Stomach (tissue), 4 donors: ENCODE results near the gene PPP3R2.

Source experiments
- CTCF ChIP-seq, 7 experiments: fragments of 450-650 bp in 4 of 7; fragments of 200-600 bp in 3 of 7; sonication (generic) in 3 of 7; IDR thresholded peaks; one replicate each; pipeline ENCODE4 v1.5.1; 2016 to 2019; ENCODE audit warnings: antibody characterized with exemption in 7 of 7, control low read depth in 2 of 7, mild to moderate bottlenecking in 1 of 7
- EP300 ChIP-seq: sonication (generic); formaldehyde crosslinking; IDR thresholded peaks from one replicate; pipeline ENCODE4 v1.6.1; 2017; ENCODE audit warnings: antibody characterized with exemption
- POLR2A ChIP-seq, 4 donors: fragments of 450-650 bp; IDR thresholded peaks; one replicate each; pipeline ENCODE4 v1.6.1; 2016; ENCODE audit warnings: antibody characterized with exemption in 4 of 4, control low read depth in 2 of 4, mild to moderate bottlenecking in 1 of 4, moderate library complexity in 1 of 4
- POLR2AphosphoS5 ChIP-seq, 3 donors: sonication (generic); formaldehyde crosslinking; IDR thresholded peaks; one replicate each; pipeline ENCODE4 v1.6.1; 2016; ENCODE audit warnings: antibody characterized with exemption in 3 of 3

DNA sequence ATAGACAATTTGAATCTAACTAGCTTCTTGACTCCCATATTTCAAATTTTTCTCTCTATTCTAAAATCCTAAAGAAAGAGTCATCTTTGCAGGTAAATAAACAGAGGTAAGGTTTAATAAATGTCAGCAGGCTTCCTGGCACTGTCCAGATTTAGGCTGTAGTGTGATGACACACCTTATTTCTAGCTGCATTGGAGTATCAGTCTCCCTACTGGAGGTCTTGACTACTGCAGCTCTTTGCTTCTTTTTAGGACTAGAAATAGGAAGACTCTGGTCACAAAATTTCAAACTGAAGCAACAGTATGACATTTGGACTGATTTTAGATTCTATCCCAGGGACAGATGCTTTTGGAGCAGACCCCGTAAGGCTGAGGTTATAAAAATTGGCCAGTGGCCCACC, 40.7 kb upstream of the PPP3R2 start:
- TF ChIP-seq EP300: no peak
- no peak for TF ChIP-seq POLR2AphosphoS5 (IDR thresholded peaks at IDR 0.05)
- no peak for TF ChIP-seq CTCF (IDR thresholded peaks at IDR 0.05)
- TF ChIP-seq POLR2A (IDR thresholded peaks at IDR 0.05): no peak
